HG03095 (cell line): ENCODE results near the gene C1QTNF1.

Experiments
- ATAC-seq: cut with Tn5 transposase; IDR thresholded peaks from one replicate; pipeline ENCODE4 v1.9.1; 2021; ENCODE audit warnings: moderate library complexity; ENCODE audit not compliant: unreplicated experiment

C1QTNF1 gene

GRCh38 chr17:78992542-78993212 lies 31.3 kb upstream of the C1QTNF1 start:
- ATAC-seq: no peak

- ATAC-seq: no peak
These were observed 30.6 kb upstream of the C1QTNF1 start for GRCh38 chr17:78993241-78993956.

GRCh38 chr17:78993981-78994671 lies 29.8 kb upstream of the C1QTNF1 start:
- ATAC-seq: no peak

- no peak for ATAC-seq
These were observed 28.8 kb upstream of the C1QTNF1 start for GRCh38 chr17:78995022-78995760.

- ATAC-seq: no peak
These were observed 28.1 kb upstream of the C1QTNF1 start for GRCh38 chr17:78995761-78996451.

GRCh38 chr17:78996781-78997201 lies 27.2 kb upstream of the C1QTNF1 start:
- ATAC-seq: no peak

- no peak for ATAC-seq
These were observed 26.7 kb upstream of the C1QTNF1 start for GRCh38 chr17:78997231-78997741.

GRCh38 chr17:78997881-78998280 lies 26.1 kb upstream of the C1QTNF1 start:
- ATAC-seq: no peak

GRCh38 chr17:78998311-78999055 lies 25.5 kb upstream of the C1QTNF1 start:
- ATAC-seq: no peak

GRCh38 chr17:78999056-78999768 lies 24.8 kb upstream of the C1QTNF1 start:
- ATAC-seq: no peak

- no peak for ATAC-seq
These were observed 24.0 kb upstream of the C1QTNF1 start for GRCh38 chr17:78999947-79000395.

- ATAC-seq: no peak
These were observed 23.4 kb upstream of the C1QTNF1 start for GRCh38 chr17:79000396-79001189.

- no peak for ATAC-seq
These were observed 22.6 kb upstream of the C1QTNF1 start for GRCh38 chr17:79001190-79002020.

GRCh38 chr17:79002291-79002690 lies 21.7 kb upstream of the C1QTNF1 start:
- no peak for ATAC-seq

- ATAC-seq: no peak
These were observed 21.0 kb upstream of the C1QTNF1 start for GRCh38 chr17:79002796-79003593.

- no peak for ATAC-seq
These were observed 20.1 kb upstream of the C1QTNF1 start for GRCh38 chr17:79003661-79004411.
